HG03439 (cell line): ENCODE results near the gene ABLIM3.

ENCODE experiments used
- ATAC-seq: cut with Tn5 transposase; IDR thresholded peaks from one replicate; pipeline ENCODE4 v1.9.1; 2021; ENCODE audit warnings: mild to moderate bottlenecking, moderate library complexity; ENCODE audit not compliant: unreplicated experiment

ABLIM3 gene

GRCh38 chr5:149215478-149216090, 74.3 kb downstream of the ABLIM3 start:
- no peak for ATAC-seq

GRCh38 chr5:149216496-149216895, 75.2 kb downstream of the ABLIM3 start:
- ATAC-seq = no peak

- ATAC-seq = no peak
These were observed 76.0 kb downstream of the ABLIM3 start for GRCh38 chr5:149217096-149217802.

GRCh38 chr5:149217803-149218155, 76.5 kb downstream of the ABLIM3 start:
- ATAC-seq = no peak

GRCh38 chr5:149219584-149219983, 78.3 kb downstream of the ABLIM3 start:
- no peak for ATAC-seq

- no peak for ATAC-seq
These were observed 79.5 kb downstream of the ABLIM3 start for GRCh38 chr5:149220750-149221149.

- no peak for ATAC-seq
These were observed 80.0 kb downstream of the ABLIM3 start for GRCh38 chr5:149221326-149221725.

- no peak for ATAC-seq
These were observed 80.5 kb downstream of the ABLIM3 start for GRCh38 chr5:149221731-149222342.

- no peak for ATAC-seq
These were observed 82.0 kb downstream of the ABLIM3 start for GRCh38 chr5:149223081-149223848.

GRCh38 chr5:149224282-149224681, 83.0 kb downstream of the ABLIM3 start:
- no peak for ATAC-seq

- ATAC-seq = no peak
These were observed 86.0 kb downstream of the ABLIM3 start for GRCh38 chr5:149227168-149227826.

- no peak for ATAC-seq
These were observed 87.5 kb downstream of the ABLIM3 start for GRCh38 chr5:149228618-149229297.

- ATAC-seq = no peak
These were observed 88.1 kb downstream of the ABLIM3 start for GRCh38 chr5:149229298-149229937.

GRCh38 chr5:149235841-149236240, 94.5 kb downstream of the ABLIM3 start:
- no peak for ATAC-seq

GRCh38 chr5:149237662-149238061, 96.4 kb downstream of the ABLIM3 start:
- no peak for ATAC-seq

GRCh38 chr5:149238540-149238939, 97.2 kb downstream of the ABLIM3 start:
- no peak for ATAC-seq

GRCh38 chr5:149239917-149240316, 98.6 kb downstream of the ABLIM3 start:
- no peak for ATAC-seq

GRCh38 chr5:149240354-149240998, 99.2 kb downstream of the ABLIM3 start:
- no peak for ATAC-seq

GRCh38 chr5:149242339-149242738, 101.0 kb downstream of the ABLIM3 start:
- ATAC-seq = no peak

GRCh38 chr5:149246906-149247305, 105.6 kb downstream of the ABLIM3 start:
- ATAC-seq = no peak
